Thyroid gland (tissue), 4 donors: ENCODE data around the gene LRRC42. TPM values are rescaled to one million over a fixed set of nuclear protein-coding genes. Genes with fewer than 3 reads are reported as not detected.

Experiments
- DNase-seq, 2 donors: peaks; one replicate each; pipeline ENCODE4 v3.0.0-alpha.2; 2019
- H3K27ac ChIP-seq, 3 donors: fragments of 200-600 bp; sonication (generic); 1 replicate in 2 of 3; 2 replicates in 1 of 3; pipeline ENCODE4 v1.5.1; 2016 to 2019; ENCODE audit warnings: mild to moderate bottlenecking in 1 of 3, moderate library complexity in 1 of 3
- H3K27me3 ChIP-seq: fragments of 200-600 bp; sonication (generic); one replicate; pipeline ENCODE4 v1.5.1; 2019
- H3K36me3 ChIP-seq, 2 donors: fragments of 200-600 bp; sonication (generic); one replicate each; pipeline ENCODE4 v1.5.1; 2016 to 2019
- H3K4me1 ChIP-seq, 2 donors: fragments of 200-600 bp; sonication (generic); one replicate each; pipeline ENCODE4 v1.5.1; 2017 to 2019
- H3K4me3 ChIP-seq, 3 donors: fragments of 200-600 bp; sonication (generic); replicated peaks in 1 of 3; 1 replicate in 2 of 3; 2 replicates in 1 of 3; pipeline ENCODE4 v1.5.1; 2016; ENCODE audit warnings: mild to moderate bottlenecking in 1 of 3
- H3K9me3 ChIP-seq: fragments of 200-600 bp; sonication (generic); one replicate; pipeline ENCODE4 v1.5.1; 2017
- POLR2A ChIP-seq, 2 donors: fragments of 450-650 bp; IDR thresholded peaks; one replicate each; pipeline ENCODE4 v1.6.1; 2017; ENCODE audit warnings: antibody characterized with exemption in 2 of 2, mild to moderate bottlenecking in 2 of 2, moderate library complexity in 1 of 2
- WGBS, 2 donors: methylation state at CpG; one replicate each; pipeline ENCODE4 v1.1.5; 2017; 5-methylcytosine and 5-hydroxymethylcytosine counted together
- intact Hi-C: fragments of 100-400 bp; cut with DNase I; formaldehyde crosslinking; loops from one replicate; pipeline ENCODE4 v1.15.1; 2023
- total RNA-seq, 4 donors: library from RNA; depleted of rRNA; stranded (reverse); fragments of >200 nt; gene quantifications; one replicate each; pipeline ENCODE4 v1.2.3, GENCODE V29; 2016
- TF ChIP-seq, protein P1 (sequence below), 6 experiments: fragments of 200-600 bp in 3 of 6; fragments of 450-650 bp in 3 of 6; sonication (generic) in 3 of 6; IDR thresholded peaks; one replicate each; pipeline ENCODE4 v1.5.1; 2016 to 2019; ENCODE audit warnings: antibody characterized with exemption in 6 of 6, mild to moderate bottlenecking in 2 of 6, inconsistent platforms in 1 of 6, moderate library complexity in 1 of 6

Gene LRRC42
- total RNA-seq, 4 donors from 2014 or later: 28.7 to 39.4 (median 33.7) TPM

DNA sequence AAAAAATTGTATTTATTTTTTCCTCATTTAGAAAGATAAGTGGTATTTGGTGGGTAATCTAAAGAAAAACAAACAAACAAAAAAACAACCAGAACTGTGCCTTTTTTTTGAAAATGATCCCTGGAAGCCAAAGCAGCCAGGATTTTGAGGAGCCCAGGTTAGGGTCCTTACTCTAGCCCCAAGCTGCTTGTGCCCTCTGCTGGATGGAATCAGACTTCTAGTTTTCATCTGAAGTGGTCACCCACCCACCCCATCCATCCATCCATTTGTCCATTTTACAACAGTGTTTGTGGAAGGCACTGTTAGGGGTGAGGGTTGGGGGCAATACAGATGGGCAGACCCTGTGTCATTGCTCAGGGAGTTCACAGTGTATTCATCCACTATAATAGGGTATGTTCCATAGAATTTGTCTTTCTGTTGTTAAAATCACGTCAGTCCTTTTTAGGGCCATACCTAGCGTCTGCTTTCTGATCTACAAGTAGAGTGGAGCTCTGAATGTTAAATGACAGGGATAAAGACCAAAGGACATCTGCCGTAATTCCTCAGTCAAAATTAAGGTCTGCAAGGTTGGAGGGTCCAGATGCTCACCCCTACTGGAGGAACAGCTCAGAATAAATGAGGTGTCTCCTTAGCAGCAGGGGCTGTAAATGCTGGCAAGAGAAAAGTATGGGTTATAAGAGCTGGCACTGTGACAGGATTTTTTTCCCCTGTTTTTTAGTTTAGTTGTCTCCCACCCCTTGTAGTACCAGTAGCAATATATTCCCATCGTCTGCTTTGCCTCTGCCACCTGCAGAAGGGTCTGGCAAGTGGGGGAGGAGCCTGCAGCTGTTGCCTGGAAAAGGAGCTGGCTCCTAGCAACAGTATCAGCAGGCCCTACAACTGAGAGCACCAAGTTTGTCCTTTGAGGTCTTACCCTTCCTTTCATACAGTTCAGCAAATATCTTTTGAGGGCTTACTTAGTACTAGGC is 3.2 kb downstream of the LRRC42 start:
- intact Hi-C loops: loop anchor here (5.0 kb wide), 1 partner anchor 103 kb away; the partner anchor contains the start of genes TCEANC2 and TMEM59
- Histone ChIP-seq H3K27ac (no peak overlapping the region), H3K27me3 (no peaks in the 10 kb centered on the region), H3K4me1 (peaks cover 16 to 26% of the 10 kb centered on the region in 2 donors), H3K4me3 (no peak overlapping the region), H3K36me3 (peaks cover 0 to 19% of the 10 kb centered on the region in 2 donors), H3K9me3 (no peaks in the 10 kb centered on the region)
- DNase-seq: peak; percentile 33 to 37
- WGBS, 2 donors: 89 to 94% methylated on average over 4 of the region's 4 CpGs
- TF ChIP-seq, protein P1, sequence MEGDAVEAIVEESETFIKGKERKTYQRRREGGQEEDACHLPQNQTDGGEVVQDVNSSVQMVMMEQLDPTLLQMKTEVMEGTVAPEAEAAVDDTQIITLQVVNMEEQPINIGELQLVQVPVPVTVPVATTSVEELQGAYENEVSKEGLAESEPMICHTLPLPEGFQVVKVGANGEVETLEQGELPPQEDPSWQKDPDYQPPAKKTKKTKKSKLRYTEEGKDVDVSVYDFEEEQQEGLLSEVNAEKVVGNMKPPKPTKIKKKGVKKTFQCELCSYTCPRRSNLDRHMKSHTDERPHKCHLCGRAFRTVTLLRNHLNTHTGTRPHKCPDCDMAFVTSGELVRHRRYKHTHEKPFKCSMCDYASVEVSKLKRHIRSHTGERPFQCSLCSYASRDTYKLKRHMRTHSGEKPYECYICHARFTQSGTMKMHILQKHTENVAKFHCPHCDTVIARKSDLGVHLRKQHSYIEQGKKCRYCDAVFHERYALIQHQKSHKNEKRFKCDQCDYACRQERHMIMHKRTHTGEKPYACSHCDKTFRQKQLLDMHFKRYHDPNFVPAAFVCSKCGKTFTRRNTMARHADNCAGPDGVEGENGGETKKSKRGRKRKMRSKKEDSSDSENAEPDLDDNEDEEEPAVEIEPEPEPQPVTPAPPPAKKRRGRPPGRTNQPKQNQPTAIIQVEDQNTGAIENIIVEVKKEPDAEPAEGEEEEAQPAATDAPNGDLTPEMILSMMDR (IDR thresholded peaks at IDR 0.05): peak in 5 of 6 experiments; percentile 28 to 56 (median 53)
- no peak for TF ChIP-seq POLR2A (IDR thresholded peaks at IDR 0.05)

DNA sequence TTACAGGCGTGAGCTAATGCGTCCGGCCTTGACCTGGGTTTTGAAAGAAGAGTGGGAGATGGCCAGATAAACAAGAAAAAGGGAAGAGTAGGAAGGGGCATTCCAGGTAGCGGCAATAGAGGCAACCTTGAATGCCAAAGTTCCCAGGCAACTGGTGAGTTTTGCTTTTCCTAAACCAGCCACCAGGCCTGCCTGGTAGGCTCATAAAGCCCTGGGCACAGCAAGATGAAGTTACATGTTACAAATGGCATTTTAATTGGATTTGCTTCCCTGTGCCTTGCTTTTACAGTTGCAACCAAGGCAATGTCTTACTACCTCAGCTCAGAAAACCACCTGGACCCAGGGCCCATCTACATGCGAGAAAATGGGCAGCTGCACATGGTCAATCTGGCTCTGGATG is 5.5 kb downstream of the LRRC42 start:
- intact Hi-C loops: no loop called here
- 91 to 97% methylated on average over 5 of the region's 5 CpGs for WGBS, 2 donors
- H3K4me3 ChIP-seq: no peak overlapping the region
- H3K9me3 ChIP-seq: no peaks in the 10 kb centered on the region
- TF ChIP-seq, protein P1 (IDR thresholded peaks at IDR 0.05): no peak
- TF ChIP-seq POLR2A (IDR thresholded peaks at IDR 0.05): no peak
- H3K27ac ChIP-seq: no peak overlapping the region
- peaks cover 9 to 29% of the 10 kb centered on the region in 2 donors for H3K4me1 ChIP-seq
- DNase-seq: no peak
- peaks cover 0 to 23% of the 10 kb centered on the region in 2 donors for H3K36me3 ChIP-seq
- H3K27me3 ChIP-seq: no peaks in the 10 kb centered on the region

DNA sequence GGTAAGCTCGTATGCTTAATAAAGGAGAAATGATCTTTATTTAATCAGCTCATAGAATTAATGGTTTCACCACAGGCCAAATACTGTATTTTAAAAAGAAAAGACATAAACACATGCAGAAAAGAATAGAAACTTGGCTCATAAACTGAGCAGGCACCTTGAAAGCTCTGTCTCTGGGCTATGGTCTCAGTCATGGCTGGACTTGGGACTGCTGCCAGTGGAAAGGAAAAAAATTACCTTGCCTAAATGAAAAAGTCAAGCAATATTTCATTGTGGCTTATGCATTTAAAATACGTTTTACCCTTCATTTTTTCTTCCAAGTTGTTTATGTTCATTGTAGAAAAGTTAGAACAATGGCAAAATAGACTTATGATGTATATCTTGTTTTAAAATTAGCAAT is 8.0 kb downstream of the LRRC42 start:
- H3K27ac ChIP-seq: no peak overlapping the region
- TF ChIP-seq, protein P1 (IDR thresholded peaks at IDR 0.05): no peak
- peaks cover 0 to 23% of the 10 kb centered on the region in 2 donors for H3K36me3 ChIP-seq

DNA sequence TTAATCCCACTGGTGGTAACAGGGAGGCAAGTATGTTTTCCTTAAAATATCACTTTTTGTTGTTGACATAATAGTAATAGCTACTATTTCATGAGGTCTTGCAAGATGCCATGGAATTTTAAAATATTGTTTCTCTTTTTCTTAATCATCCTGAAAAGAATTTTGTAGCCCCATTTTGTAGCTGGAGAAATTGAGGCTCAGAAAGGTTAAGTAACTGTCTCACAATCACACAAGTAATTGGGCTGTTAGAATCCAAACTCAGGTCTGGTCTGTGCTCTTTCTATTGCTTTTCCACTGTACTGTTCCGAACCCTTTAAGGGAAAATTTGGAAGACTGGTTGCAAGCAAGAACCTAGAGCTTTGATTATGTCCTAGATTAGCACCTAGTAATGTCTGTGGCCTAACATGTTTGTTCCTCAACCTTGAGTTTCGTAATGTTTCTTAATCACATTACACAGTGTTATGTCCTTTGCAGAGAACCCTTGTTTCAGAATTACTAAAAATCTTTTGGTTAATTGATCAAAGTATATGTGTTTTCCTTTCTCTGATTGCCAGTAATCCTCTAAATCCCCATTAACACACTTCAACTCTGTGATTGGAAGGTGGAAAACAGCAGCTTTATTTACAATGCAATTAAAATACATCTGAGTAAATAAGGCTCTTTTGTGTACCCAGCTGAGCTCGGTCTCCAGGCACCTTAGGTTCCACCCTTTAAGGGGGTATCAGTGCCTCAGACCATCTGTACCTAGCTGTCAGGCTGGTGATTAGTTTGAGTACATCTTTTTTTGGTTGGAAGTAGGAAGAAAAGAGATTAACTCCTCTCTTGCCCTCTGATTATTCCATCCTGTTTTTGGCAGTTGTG is 10.4 kb downstream of the LRRC42 start:
- intact Hi-C loops: no loop called here
- 84 to 86% methylated on average over 3 of the region's 3 CpGs for WGBS, 2 donors
- no peaks in the 10 kb centered on the region for H3K9me3 ChIP-seq
- H3K36me3 ChIP-seq: peaks cover 13 to 34% of the 10 kb centered on the region in 2 donors
- no peak for TF ChIP-seq POLR2A (IDR thresholded peaks at IDR 0.05)
- TF ChIP-seq, protein P1 (IDR thresholded peaks at IDR 0.05): no peak
- peak overlapping the region in 1 of 3 donors; percentile 14 for H3K27ac ChIP-seq
- peaks cover 0 to 17% of the 10 kb centered on the region in 2 donors for H3K4me1 ChIP-seq
- H3K27me3 ChIP-seq: no peaks in the 10 kb centered on the region
- no peak overlapping the region for H3K4me3 ChIP-seq
- no peak for DNase-seq

More for the DNA sequence above, 8.0 kb downstream of the LRRC42 start:
- 86 to 92% methylated on average over 2 of the region's 2 CpGs for WGBS, 2 donors
- peaks cover 0 to 17% of the 10 kb centered on the region in 2 donors for H3K4me1 ChIP-seq
- intact Hi-C loops: no loop called here
- no peak for DNase-seq
- no peaks in the 10 kb centered on the region for H3K27me3 ChIP-seq
- no peaks in the 10 kb centered on the region for H3K9me3 ChIP-seq
- H3K4me3 ChIP-seq: no peak overlapping the region
